Subcutaneous abdominal adipose tissue (tissue), 5 donors: ENCODE measurements around the gene RADIL.

ENCODE experiments used
- H3K27ac ChIP-seq: one replicate; pipeline ENCODE4 v1.7.0; 2013; ENCODE audit warnings: low read depth, mild to moderate bottlenecking, inconsistent platforms, low read length, moderate library complexity
- H3K27me3 ChIP-seq, 5 donors: one replicate each; pipeline ENCODE4 v1.7.0; 2013; ENCODE audit warnings: low read length in 5 of 5, inconsistent platforms in 1 of 5; ENCODE audit not compliant: control insufficient read depth in 5 of 5, insufficient read depth in 4 of 5
- H3K36me3 ChIP-seq, 5 donors: one replicate each; pipeline ENCODE4 v1.7.0; 2013; ENCODE audit warnings: low read length in 5 of 5; ENCODE audit not compliant: control insufficient read depth in 5 of 5, insufficient read depth in 5 of 5
- H3K4me1 ChIP-seq, 5 donors: one replicate each; pipeline ENCODE4 v1.7.0; 2013; ENCODE audit warnings: low read length in 5 of 5, mild to moderate bottlenecking in 3 of 5, moderate library complexity in 1 of 5; ENCODE audit not compliant: control insufficient read depth in 5 of 5, insufficient read depth in 5 of 5
- H3K4me3 ChIP-seq, 5 donors: one replicate each; pipeline ENCODE4 v1.7.0; 2013; ENCODE audit warnings: low read length in 5 of 5, low read depth in 1 of 5
- H3K9ac ChIP-seq, 5 donors: one replicate each; pipeline ENCODE4 v1.7.0; 2013; ENCODE audit warnings: low read length in 5 of 5, mild to moderate bottlenecking in 4 of 5, moderate library complexity in 3 of 5
- H3K9me3 ChIP-seq, 5 donors: one replicate each; pipeline ENCODE4 v1.7.0; 2013; ENCODE audit warnings: low read length in 5 of 5; ENCODE audit not compliant: control insufficient read depth in 5 of 5
- donor health status: healthy.
- donor health status: healthy.
- donor health status: healthy.
- donor health status: healthy.
- donor health status: healthy.

RADIL gene

DNA sequence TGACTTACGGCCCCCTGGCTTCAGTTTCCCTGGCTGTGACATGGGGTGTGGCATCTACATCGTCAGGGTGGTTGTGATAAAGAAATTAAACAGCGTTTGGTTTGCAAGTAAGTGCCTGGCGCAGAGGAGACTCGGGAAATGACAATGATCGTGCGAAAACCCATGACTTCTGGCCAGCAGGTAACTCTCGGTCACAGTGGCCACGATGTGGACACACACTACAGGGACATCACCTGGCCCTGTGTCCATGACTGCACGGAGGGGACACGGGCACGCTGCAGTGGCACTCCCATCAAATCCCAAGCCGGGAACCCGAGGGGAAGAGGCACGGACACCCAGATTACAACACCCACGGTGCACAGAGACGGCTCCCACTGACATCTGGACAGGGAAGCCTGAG, 50.3 kb downstream of the RADIL start:
- no peaks in the 10 kb centered on the region for H3K9me3 ChIP-seq
- no peak overlapping the region for H3K4me3 ChIP-seq
- H3K4me1 ChIP-seq: peaks cover 0 to 11% (median 0%) of the 10 kb centered on the region in 5 donors
- no peak overlapping the region for H3K27ac ChIP-seq
- H3K36me3 ChIP-seq: peaks cover 0 to 30% (median 6%) of the 10 kb centered on the region in 5 donors
- peaks cover 0 to 3% (median 2%) of the 10 kb centered on the region in 5 donors for H3K27me3 ChIP-seq
- no peak overlapping the region for H3K9ac ChIP-seq

DNA sequence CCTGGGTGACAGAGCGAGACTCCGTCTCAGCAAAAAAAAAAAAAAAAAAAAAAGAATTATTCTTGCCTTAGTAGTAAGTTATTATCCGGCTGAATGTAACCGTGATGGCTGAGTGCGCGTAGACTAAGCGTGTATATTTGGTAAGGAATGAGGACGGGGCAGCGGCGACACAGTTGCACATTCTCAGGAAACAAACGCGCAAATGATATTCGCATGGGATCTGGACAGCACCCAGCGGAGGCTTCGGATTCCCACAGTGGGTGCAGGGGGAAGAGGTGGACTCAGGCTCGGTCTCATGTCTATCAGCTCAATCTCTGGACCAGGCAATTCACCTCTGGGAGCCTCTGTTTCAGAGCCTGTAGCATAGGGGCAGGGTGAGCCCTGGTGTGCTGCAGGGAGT, 50.8 kb downstream of the RADIL start:
- peaks cover 0 to 3% (median 2%) of the 10 kb centered on the region in 5 donors for H3K27me3 ChIP-seq
- H3K9ac ChIP-seq: no peak overlapping the region
- H3K36me3 ChIP-seq: peaks cover 0 to 30% (median 6%) of the 10 kb centered on the region in 5 donors
- peaks cover 0 to 8% (median 0%) of the 10 kb centered on the region in 5 donors for H3K4me1 ChIP-seq
- H3K27ac ChIP-seq: no peak overlapping the region
- H3K4me3 ChIP-seq: no peak overlapping the region
- no peaks in the 10 kb centered on the region for H3K9me3 ChIP-seq

DNA sequence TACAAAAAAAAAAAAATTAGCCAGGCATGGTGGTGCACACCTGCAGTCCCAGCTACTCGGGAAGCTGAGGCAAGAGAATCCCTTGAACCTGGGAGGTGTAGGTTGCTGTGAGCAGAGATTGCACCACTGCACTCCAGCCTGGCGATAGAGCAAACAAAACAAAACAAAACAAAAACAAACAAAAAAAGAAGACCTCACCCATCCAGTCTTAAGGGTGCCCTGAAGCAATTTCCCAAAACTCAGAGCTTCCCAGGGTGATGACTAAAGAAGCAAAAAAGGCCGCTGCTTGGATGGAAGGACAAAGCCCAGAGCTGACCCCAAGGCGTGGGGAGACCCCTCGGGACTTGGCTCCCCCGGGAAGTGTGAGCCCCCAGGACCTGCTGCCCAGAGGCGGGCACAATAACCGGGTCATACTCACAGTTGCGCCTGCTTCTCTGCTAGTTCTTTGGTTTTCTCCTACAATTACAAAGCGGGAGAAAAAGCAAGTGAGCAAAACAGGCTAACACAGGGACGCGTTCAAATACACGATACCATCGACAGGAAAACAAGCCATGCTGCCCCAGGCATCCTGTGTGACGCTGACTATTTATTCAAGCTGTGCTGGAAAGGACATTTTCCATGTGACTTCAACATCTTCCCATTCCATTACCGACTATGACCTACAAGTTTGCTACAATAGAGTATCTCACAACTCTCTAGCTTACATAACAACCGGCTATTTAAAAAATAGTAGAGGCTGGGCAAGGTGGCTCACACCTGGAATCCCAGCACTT, 51.6 kb downstream of the RADIL start:
- no peak overlapping the region for H3K4me3 ChIP-seq
- H3K9me3 ChIP-seq: no peaks in the 10 kb centered on the region
- H3K27ac ChIP-seq: no peak overlapping the region
- no peaks in the 10 kb centered on the region for H3K27me3 ChIP-seq
- peaks cover 0 to 30% (median 6%) of the 10 kb centered on the region in 5 donors for H3K36me3 ChIP-seq
- H3K9ac ChIP-seq: no peak overlapping the region
- peaks cover 0 to 3% (median 0%) of the 10 kb centered on the region in 5 donors for H3K4me1 ChIP-seq

DNA sequence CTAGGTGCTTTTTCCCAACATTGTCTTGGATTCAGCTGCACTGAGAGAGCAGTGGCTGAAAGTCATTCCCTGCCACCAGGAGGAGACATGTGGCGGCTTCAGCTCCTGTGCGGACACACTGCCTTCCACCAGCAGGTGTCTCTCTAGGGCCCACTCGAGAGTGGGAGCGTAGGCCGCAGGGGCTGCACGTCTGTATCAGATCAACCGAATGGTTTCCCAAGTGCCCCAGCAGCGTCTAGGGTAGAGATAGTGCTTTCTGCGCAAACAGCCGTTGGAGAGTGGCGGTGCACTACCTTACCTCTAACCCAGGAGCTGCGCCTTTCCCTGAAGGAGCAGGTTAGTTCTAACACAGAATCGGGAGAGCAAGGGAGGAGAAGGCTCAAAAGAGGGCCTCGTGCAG, 53.3 kb downstream of the RADIL start:
- no peak overlapping the region for H3K4me3 ChIP-seq
- peaks cover 0 to 3% (median 0%) of the 10 kb centered on the region in 5 donors for H3K4me1 ChIP-seq
- H3K27me3 ChIP-seq: no peaks in the 10 kb centered on the region
- H3K9ac ChIP-seq: no peak overlapping the region
- H3K9me3 ChIP-seq: no peaks in the 10 kb centered on the region
- peaks cover 0 to 19% (median 3%) of the 10 kb centered on the region in 5 donors for H3K36me3 ChIP-seq
- no peak overlapping the region for H3K27ac ChIP-seq

DNA sequence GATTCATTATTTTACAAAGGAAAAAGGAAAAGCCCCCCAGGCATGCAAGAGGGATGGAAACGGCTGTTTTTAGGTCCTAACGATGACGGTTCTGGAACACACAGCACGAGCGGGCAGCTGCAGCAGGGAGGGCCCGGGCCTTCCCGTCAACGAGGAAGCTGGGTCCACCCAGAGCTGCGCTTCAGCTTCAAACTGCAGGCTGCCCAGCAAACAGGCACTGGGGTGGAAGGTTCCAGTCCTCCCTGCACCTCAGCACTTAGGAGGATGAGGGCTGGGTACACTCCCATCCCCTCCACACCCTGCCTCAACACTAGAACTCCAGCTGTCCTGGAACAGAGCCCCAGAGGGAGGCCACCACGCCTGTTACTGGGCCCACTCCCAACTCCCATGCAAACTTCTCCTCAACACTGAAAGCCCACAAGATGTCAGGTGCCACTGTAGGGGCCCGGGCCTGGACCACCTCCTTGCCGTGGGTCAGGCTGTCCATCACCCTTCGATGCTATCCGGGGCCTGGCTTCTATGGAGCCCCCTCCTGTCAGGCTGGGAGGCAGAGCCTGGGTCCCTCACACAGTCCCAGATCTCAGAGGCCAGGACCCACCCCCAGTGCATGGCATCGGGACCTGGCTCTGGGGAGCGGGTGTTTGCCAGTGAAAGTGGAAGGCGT, 54.7 kb downstream of the RADIL start:
- Histone ChIP-seq H3K4me3 (no peak overlapping the region), H3K4me1 (peaks cover 0 to 3% (median 0%) of the 10 kb centered on the region in 5 donors), H3K27ac (no peak overlapping the region), H3K27me3 (no peaks in the 10 kb centered on the region), H3K9me3 (no peaks in the 10 kb centered on the region), H3K9ac (no peak overlapping the region), H3K36me3 (peaks cover 0 to 7% (median 0%) of the 10 kb centered on the region in 5 donors)

DNA sequence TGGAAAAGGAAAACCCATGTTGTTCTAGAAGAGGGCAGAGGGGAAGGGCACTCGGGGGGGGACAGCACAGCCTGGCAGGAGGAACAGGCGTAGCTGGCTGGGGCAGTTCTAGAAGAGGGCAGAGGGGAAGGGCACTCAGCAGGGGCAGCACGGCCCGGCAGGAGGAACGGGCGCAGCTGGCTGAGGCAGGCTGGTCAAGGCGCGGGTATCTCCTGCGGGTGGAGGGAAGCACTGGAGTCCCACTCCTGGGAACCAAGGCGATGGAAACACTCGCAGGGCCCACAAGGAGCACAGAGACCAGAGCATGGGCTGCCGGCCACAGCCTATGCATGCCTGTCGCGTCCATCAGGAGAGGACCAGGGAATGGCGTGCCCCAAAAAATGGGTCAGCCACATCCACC, 58.4 kb downstream of the RADIL start:
- Histone ChIP-seq H3K36me3 (peaks cover 0 to 2% (median 0%) of the 10 kb centered on the region in 5 donors), H3K4me3 (no peak overlapping the region), H3K9ac (no peak overlapping the region), H3K9me3 (no peaks in the 10 kb centered on the region), H3K4me1 (peaks cover 0 to 18% (median 5%) of the 10 kb centered on the region in 5 donors), H3K27ac (no peak overlapping the region), H3K27me3 (peaks cover 0 to 9% (median 3%) of the 10 kb centered on the region in 5 donors)

DNA sequence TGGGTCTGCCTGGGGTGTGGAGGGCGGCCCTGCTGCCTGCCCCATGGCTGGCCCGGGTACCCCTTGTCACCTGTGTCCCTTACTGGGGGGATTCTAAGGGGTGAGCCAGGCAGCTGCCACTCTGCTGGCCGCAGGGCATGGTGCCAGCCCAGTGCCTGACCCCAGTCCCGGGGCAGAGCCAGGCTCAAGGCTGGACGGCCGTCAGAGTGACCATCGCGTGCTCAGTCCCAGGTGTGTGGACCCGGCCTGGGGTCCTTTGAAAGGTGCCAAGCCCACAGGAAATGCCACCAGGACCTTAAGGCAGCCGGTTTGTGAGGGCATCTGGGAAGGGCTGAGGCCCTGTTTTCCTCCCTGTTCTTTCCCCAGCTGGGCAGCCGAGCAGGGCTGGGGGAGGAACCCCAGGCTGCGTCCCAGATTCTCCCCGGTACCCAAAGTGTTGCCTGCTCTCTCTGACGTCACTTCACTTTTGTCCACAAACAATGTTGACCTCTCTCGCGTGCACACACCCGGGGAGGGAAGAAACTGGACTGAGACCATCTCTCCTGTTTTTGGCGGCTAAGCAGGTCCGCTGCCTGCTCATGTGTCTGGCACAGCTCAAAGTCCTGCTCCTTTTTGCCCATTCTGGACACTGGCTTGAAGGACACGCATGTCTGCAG, 59.3 kb downstream of the RADIL start:
- H3K9me3 ChIP-seq: no peaks in the 10 kb centered on the region
- no peaks in the 10 kb centered on the region for H3K36me3 ChIP-seq

DNA sequence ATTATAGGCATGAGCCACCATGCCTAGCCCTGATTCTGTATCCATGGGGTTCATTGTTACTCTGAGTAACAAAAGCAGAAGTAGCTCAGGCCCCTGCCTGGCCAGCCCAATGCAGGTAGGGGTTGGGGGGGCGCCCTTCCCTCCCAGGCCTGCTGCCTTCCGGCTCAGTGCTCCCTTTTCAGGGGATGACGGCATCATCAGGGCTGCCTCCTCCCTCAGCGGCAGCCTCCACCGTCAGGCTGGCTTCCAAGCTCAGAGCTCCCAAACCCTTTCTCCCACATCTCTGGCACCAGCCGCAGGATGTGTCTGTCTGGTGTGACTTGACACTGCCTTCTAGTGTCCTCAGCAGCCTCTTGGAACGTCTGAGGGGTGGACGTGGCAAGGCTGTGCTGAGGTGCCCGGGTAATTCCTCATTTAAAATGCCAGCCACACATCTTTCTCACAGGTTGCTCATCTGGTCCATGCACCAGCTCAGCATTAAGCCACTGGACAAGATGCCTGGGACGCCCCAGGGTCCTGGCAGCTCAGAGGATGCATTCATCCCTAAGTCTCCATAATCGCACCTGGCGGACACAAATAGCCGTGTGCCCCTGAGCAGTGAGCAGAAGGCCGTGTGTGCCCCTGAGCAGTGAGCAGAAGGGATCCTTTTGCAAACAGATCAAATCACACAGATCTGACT, 59.9 kb downstream of the RADIL start:
- Histone ChIP-seq H3K36me3 (no peaks in the 10 kb centered on the region), H3K9me3 (no peaks in the 10 kb centered on the region), H3K27me3 (peaks cover 0 to 13% (median 8%) of the 10 kb centered on the region in 5 donors), H3K4me3 (no peak overlapping the region), H3K27ac (no peak overlapping the region), H3K4me1 (peaks cover 0 to 23% (median 12%) of the 10 kb centered on the region in 5 donors), H3K9ac (no peak overlapping the region)

More for the DNA sequence above, 59.3 kb downstream of the RADIL start:
- no peak overlapping the region for H3K9ac ChIP-seq
- no peak overlapping the region for H3K27ac ChIP-seq
- no peak overlapping the region for H3K4me3 ChIP-seq
- H3K4me1 ChIP-seq: peaks cover 0 to 23% (median 12%) of the 10 kb centered on the region in 5 donors
- H3K27me3 ChIP-seq: peaks cover 0 to 13% (median 8%) of the 10 kb centered on the region in 5 donors

DNA sequence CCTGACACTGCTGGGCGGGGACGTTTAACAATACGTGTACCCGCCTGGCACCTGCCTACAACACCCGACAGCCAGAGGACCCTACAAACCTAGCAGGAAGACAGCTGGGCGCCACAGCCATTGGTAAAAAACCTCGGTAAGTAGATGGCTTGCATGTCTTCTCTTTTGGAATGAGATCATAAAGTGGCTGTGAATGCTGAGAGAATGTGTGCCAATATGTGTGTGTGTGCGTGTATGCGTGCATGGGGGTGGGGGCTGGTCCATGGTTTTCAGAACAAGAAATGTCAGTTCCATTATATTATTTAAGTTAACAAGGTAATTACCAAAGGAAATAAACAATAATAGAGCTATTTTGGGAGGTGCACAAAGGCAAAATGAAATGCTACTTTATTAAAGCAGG, 60.8 kb downstream of the RADIL start:
- H3K27ac ChIP-seq: no peak overlapping the region
- H3K36me3 ChIP-seq: no peaks in the 10 kb centered on the region
- peaks cover 0 to 23% (median 12%) of the 10 kb centered on the region in 5 donors for H3K4me1 ChIP-seq
- no peak overlapping the region for H3K9ac ChIP-seq
- H3K9me3 ChIP-seq: no peaks in the 10 kb centered on the region
- H3K4me3 ChIP-seq: no peak overlapping the region
- peaks cover 0 to 13% (median 8%) of the 10 kb centered on the region in 5 donors for H3K27me3 ChIP-seq
